HepG2 (cell line): ENCODE results near the gene BCL2L11. TPM values are rescaled to one million over a fixed set of nuclear protein-coding genes. Genes with fewer than 3 reads are reported as not detected.

Source experiments
- ATAC-seq: fragments of 200-7000 bp; cut with Tn5 transposase; 3 replicates; pipeline ENCODE4 v1.9.1; 2020; ENCODE audit warnings: mild to moderate bottlenecking, moderate library complexity
- Bru-seq: library from RNA; stranded (reverse); fragments of 400-500 nt; gene quantifications from one replicate; lab custom pipeline; 2021; lab: Mats Ljungman, UMichigan
- BruChase-seq, 2 experiments: library from RNA; stranded (reverse); fragments of 400-500 nt; gene quantifications; one replicate each; lab custom pipeline; 2021; lab: Mats Ljungman, UMichigan
- BruUV-seq: library from RNA; stranded (reverse); fragments of 400-500 nt; replicated peaks from 2 replicates; lab custom pipeline; 2021; lab: Mats Ljungman, UMichigan
- CTCF ChIA-PET: fragments of 300-600 bp; formaldehyde crosslinking; extraction: SDS; loops from one replicate; lab custom pipeline; 2021; ENCODE audit warnings: low total read pairs, inconsistent platforms, low intra/inter-chr PET ratio; lab: Yijun Ruan, JAX
- POLR2A ChIA-PET: fragments of 350-600 bp; sonication (Branson Sonifier 250); formaldehyde crosslinking; loops from one replicate; lab custom pipeline; 2020; ENCODE audit warnings: antibody characterized with exemption, inconsistent platforms; lab: Yijun Ruan, JAX
- DNase-seq: peaks from one replicate; pipeline ENCODE4 v3.0.0-alpha.2; 2015; ENCODE audit warnings: low spot score
- FAIRE-seq: peaks from 3 replicates; lab custom pipeline; 2011; peaks lifted over from hg19 to GRCh38; lab: Jason Lieb, UNC
- H2AFZ ChIP-seq: one replicate; pipeline ENCODE4 v1.6.1; 2011; ENCODE audit warnings: low read length, inconsistent platforms
- H3K27ac ChIP-seq: fragments of 300-600 bp; 3 replicates; pipeline ENCODE4 v1.8.0; 2011; ENCODE audit warnings: mixed run types, mild to moderate bottlenecking, mixed read lengths, low read length, inconsistent platforms; ENCODE audit not compliant: insufficient read depth; ENCODE audit errors: extremely low read length
- H3K27me3 ChIP-seq, 2 experiments: fragments of 200-600 bp in 1 of 2; 2 replicates in 1 of 2; 3 replicates in 1 of 2; pipeline versions ENCODE4 v1.6.0 to v1.8.0; 2011; ENCODE audit warnings: low read length in 2 of 2, mild to moderate bottlenecking in 2 of 2, moderate library complexity in 2 of 2, inconsistent platforms in 1 of 2; ENCODE audit not compliant: insufficient read depth in 2 of 2, control insufficient read depth in 1 of 2
- H3K36me3 ChIP-seq, 2 experiments: fragments of 200-600 bp in 1 of 2; replicated peaks in 1 of 2; 2 replicates in 1 of 2; 3 replicates in 1 of 2; pipeline versions ENCODE4 v1.5.1 to v1.8.0; 2011; ENCODE audit warnings: low read length in 2 of 2, inconsistent platforms in 1 of 2; ENCODE audit not compliant: insufficient read depth in 2 of 2, control insufficient read depth in 1 of 2
- H3K4me1 ChIP-seq: 2 replicates; pipeline ENCODE4 v1.5.1; 2012; ENCODE audit warnings: low read length, inconsistent platforms; ENCODE audit not compliant: insufficient read depth
- H3K4me2 ChIP-seq: 2 replicates; pipeline ENCODE4 v1.6.0; 2011; ENCODE audit warnings: low read depth, low read length, inconsistent platforms
- H3K4me3 ChIP-seq, 3 experiments: fragments of 200-600 bp in 1 of 3; sonication (generic), shearing (Covaris generic) in 1 of 3; replicated peaks in 1 of 3; 2 replicates each; pipeline ENCODE4 v1.5.1; 2011 to 2016; ENCODE audit warnings: low read length in 3 of 3, inconsistent platforms in 2 of 3, low read depth in 2 of 3, mild to moderate bottlenecking in 2 of 3, control low read depth in 1 of 3, mixed read lengths in 1 of 3; ENCODE audit not compliant: insufficient read depth in 1 of 3
- H3K79me2 ChIP-seq: one replicate; pipeline ENCODE4 v1.6.1; 2011; ENCODE audit warnings: low read length, inconsistent platforms; ENCODE audit not compliant: insufficient read depth
- H3K9ac ChIP-seq: 2 replicates; pipeline ENCODE4 v1.6.0; 2011; ENCODE audit warnings: mild to moderate bottlenecking, low read depth, low read length, inconsistent platforms; ENCODE audit not compliant: insufficient read depth
- H3K9me3 ChIP-seq: 2 replicates; pipeline ENCODE4 v1.5.1; 2012; ENCODE audit warnings: mild to moderate bottlenecking, low read length
- H4K20me1 ChIP-seq: 2 replicates; pipeline ENCODE4 v1.6.0; 2011; ENCODE audit warnings: inconsistent platforms, mild to moderate bottlenecking, low read length, moderate library complexity; ENCODE audit not compliant: insufficient read depth
- FOSL1 ChIP-seq: sonication (generic); formaldehyde crosslinking; IDR thresholded peaks from 2 replicates; pipeline ENCODE4 v1.9.0; 2021; ENCODE audit warnings: missing genetic modification reagents, borderline replicate concordance
- MED1 ChIP-seq: sonication (generic); formaldehyde crosslinking; IDR thresholded peaks from 2 replicates; pipeline ENCODE4 v1.4.0; 2020; ENCODE audit warnings: missing genetic modification reagents
- NFKB2 ChIP-seq: sonication (generic); formaldehyde crosslinking; IDR thresholded peaks from 2 replicates; pipeline ENCODE4 v1.4.0; 2020; ENCODE audit warnings: missing genetic modification reagents, borderline replicate concordance
- RAD21 ChIP-seq: fragments of 450-650 bp; formaldehyde crosslinking; IDR thresholded peaks from 2 replicates; pipeline ENCODE4 v1.5.0; 2020; ENCODE audit warnings: mild to moderate bottlenecking
- SMARCE1 ChIP-seq: fragments of 450-650 bp; IDR thresholded peaks from 2 replicates; pipeline ENCODE4 v1.6.1; 2017; ENCODE audit warnings: borderline replicate concordance
- ZBTB3 ChIP-seq: sonication (generic); formaldehyde crosslinking; IDR thresholded peaks from 2 replicates; pipeline ENCODE4 v1.4.0; 2020; ENCODE audit warnings: low read depth, mild to moderate bottlenecking, moderate library complexity, missing genetic modification reagents, borderline replicate concordance
- ZFP1 ChIP-seq: IDR thresholded peaks from 2 replicates; pipeline ENCODE4 v1.6.1; 2016
- ZNF562 ChIP-seq: sonication (generic); formaldehyde crosslinking; IDR thresholded peaks from 2 replicates; pipeline ENCODE4 v1.8.0; 2022; ENCODE audit warnings: missing genetic modification reagents, borderline replicate concordance
- ZNF619 ChIP-seq: sonication (generic); formaldehyde crosslinking; IDR thresholded peaks from 2 replicates; pipeline ENCODE4 v1.4.0; 2020; ENCODE audit warnings: mild to moderate bottlenecking, missing genetic modification reagents
- ZNF703 ChIP-seq: sonication (generic); formaldehyde crosslinking; IDR thresholded peaks from 2 replicates; pipeline ENCODE4 v1.5.1; 2020; ENCODE audit warnings: missing genetic modification reagents, mild to moderate bottlenecking, moderate library complexity, borderline replicate concordance
- ZSCAN20 ChIP-seq: sonication (generic); formaldehyde crosslinking; IDR thresholded peaks from 2 replicates; pipeline ENCODE4 v1.4.0; 2020; ENCODE audit warnings: missing genetic modification reagents, mild to moderate bottlenecking, borderline replicate concordance
- WGBS: methylation state at CpG from one replicate; pipeline ENCODE4 v1.1.6; 2017; ENCODE audit warnings: low lambda C conversion rate; 5-methylcytosine and 5-hydroxymethylcytosine counted together
- in situ Hi-C: cut with HindIII; loops from 2 replicates; pipeline ENCODE4 v1.10.0; 2017; ENCODE audit warnings: low pct_unique_long_range_greater_than_20kb; ENCODE audit not compliant: extremely low pct_ligation_motif_present
- intact Hi-C: fragments of 100-400 bp; cut with micrococcal nuclease; formaldehyde crosslinking; loops from one replicate; pipeline ENCODE4 v1.10.0; 2022; ENCODE audit not compliant: unreplicated experiment
- long read RNA-seq, 2 experiments: library from RNA in 1 of 2; library from polyadenylated mRNA in 1 of 2; stranded (forward) in 1 of 2; unstranded in 1 of 2; transcript quantifications; one replicate each; pipeline ENCODE4 v2.0.0, GENCODE V29; 2019 to 2022
- polyA minus RNA-seq, 3 experiments: library from RNA; depleted of rRNA, polyadenylated mRNA; stranded (reverse); fragments of >200 nt; gene quantifications; 2 replicates each; pipeline ENCODE4 v1.2.3, GENCODE V29; 2011; ENCODE audit warnings: low replicate concordance in 1 of 3
- polyA plus RNA-seq, 8 experiments: library from polyadenylated mRNA; depleted of rRNA in 3 of 8; stranded (reverse) in 7 of 8; unstranded in 1 of 8; fragments of >200 nt; fragmentation: Illumina TruSeq in 4 of 8; extraction: Trizol in 4 of 8; gene quantifications; 2 replicates each; pipeline versions ENCODE4 v1.2.1 to v1.2.3, GENCODE V29; 2011 to 2016; ENCODE audit warnings: low read depth in 4 of 8, missing spikeins in 1 of 8, mixed read lengths in 1 of 8; ENCODE audit not compliant: insufficient read depth in 1 of 8
- total RNA-seq, 5 experiments: library from RNA; depleted of rRNA; stranded (reverse); fragments of >200 nt; fragmentation: Illumina TruSeq; extraction: Trizol; gene quantifications; 2 replicates each; pipeline ENCODE4 v1.2.3, GENCODE V29; 2016; ENCODE audit warnings: low read depth in 1 of 5
- TF ChIP-seq, protein P1 (sequence below): sonication (generic); formaldehyde crosslinking; IDR thresholded peaks from 2 replicates; pipeline ENCODE4 v1.8.1; 2023; ENCODE audit warnings: mild to moderate bottlenecking, missing genetic modification reagents
- TF ChIP-seq, protein P2 (sequence below): IDR thresholded peaks from 2 replicates; pipeline ENCODE4 v1.6.1; 2016; ENCODE audit warnings: low read depth, control low read depth

The BCL2L11 gene, protein sequence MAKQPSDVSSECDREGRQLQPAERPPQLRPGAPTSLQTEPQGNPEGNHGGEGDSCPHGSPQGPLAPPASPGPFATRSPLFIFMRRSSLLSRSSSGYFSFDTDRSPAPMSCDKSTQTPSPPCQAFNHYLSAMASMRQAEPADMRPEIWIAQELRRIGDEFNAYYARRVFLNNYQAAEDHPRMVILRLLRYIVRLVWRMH
- total RNA-seq (2016; rRNA removed; fragmentation: Illumina TruSeq; extraction: Trizol): 9.7 and 9.9 TPM in 2 replicates
- total RNA-seq (2016; cell fraction: cytosol; rRNA removed; fragmentation: Illumina TruSeq; extraction: Trizol; ENCODE audit: low read depth): 1.5 and 4.5 TPM in 2 replicates
- total RNA-seq (2016; cell fraction: insoluble cytoplasmic fraction; rRNA removed; fragmentation: Illumina TruSeq; extraction: Trizol): 6.4 and 9.7 TPM in 2 replicates
- 6.9 and 7.6 TPM in 2 replicates for total RNA-seq (2016; cell fraction: membrane; rRNA removed; fragmentation: Illumina TruSeq; extraction: Trizol)
- 22.7 and 24.2 TPM in 2 replicates for total RNA-seq (2016; cell fraction: nucleus; rRNA removed; fragmentation: Illumina TruSeq; extraction: Trizol)
- 6.1 and 6.4 TPM in 2 replicates for polyA plus RNA-seq (2011; rRNA removed)
- 3.7 and 5.7 TPM in 2 replicates for polyA plus RNA-seq (2011; cell fraction: cytosol; rRNA removed)
- 9.5 and 16.1 TPM in 2 replicates for polyA plus RNA-seq (2011; cell fraction: nucleus; rRNA removed)
- 11.6 and 12.0 TPM in 2 replicates for polyA plus RNA-seq (2012)
- polyA plus RNA-seq (2016; cell fraction: cytosol; fragmentation: Illumina TruSeq; extraction: Trizol; ENCODE audit: low read depth): 1.6 and 2.1 TPM in 2 replicates
- polyA plus RNA-seq (2016; cell fraction: insoluble cytoplasmic fraction; fragmentation: Illumina TruSeq; extraction: Trizol; ENCODE audit: low read depth): 9.9 and 10.8 TPM in 2 replicates
- 3.1 and 3.8 TPM in 2 replicates for polyA plus RNA-seq (2016; cell fraction: membrane; fragmentation: Illumina TruSeq; extraction: Trizol; ENCODE audit: low read depth)
- 22.4 and 23.3 TPM in 2 replicates for polyA plus RNA-seq (2016; cell fraction: nucleus; fragmentation: Illumina TruSeq; extraction: Trizol; ENCODE audit: insufficient read depth, low read depth)
- polyA minus RNA-seq (2011; rRNA and poly(A)+ RNA removed; ENCODE audit: low replicate concordance): 7.4 and 11.0 TPM in 2 replicates
- polyA minus RNA-seq (2011; cell fraction: cytosol; rRNA and poly(A)+ RNA removed): 6.5 and 6.6 TPM in 2 replicates
- 24.2 and 24.5 TPM in 2 replicates for polyA minus RNA-seq (2011; cell fraction: nucleus; rRNA and poly(A)+ RNA removed)
- Bru-seq, nascent RNA: percentile 94 among the genes with signal in this experiment
- percentile 81 among the genes with signal in this experiment for BruChase-seq, experiment 1, labeled RNA remaining after a 6-hour chase
- BruChase-seq, experiment 2, labeled RNA remaining after a 2-hour chase: percentile 85 among the genes with signal in this experiment
- long read RNA-seq, experiment 1, partial matches to known transcripts: 0 of 4 reads
- long read RNA-seq, experiment 1, other reads (novel, unspliced or antisense): 4 of 4 reads
- long read RNA-seq, experiment 2, full-length matches to known transcripts: 2 of 22 reads
- long read RNA-seq, experiment 2, partial matches to known transcripts: 0 of 22 reads
- long read RNA-seq, experiment 2, other reads (novel, unspliced or antisense): 20 of 22 reads

DNA sequence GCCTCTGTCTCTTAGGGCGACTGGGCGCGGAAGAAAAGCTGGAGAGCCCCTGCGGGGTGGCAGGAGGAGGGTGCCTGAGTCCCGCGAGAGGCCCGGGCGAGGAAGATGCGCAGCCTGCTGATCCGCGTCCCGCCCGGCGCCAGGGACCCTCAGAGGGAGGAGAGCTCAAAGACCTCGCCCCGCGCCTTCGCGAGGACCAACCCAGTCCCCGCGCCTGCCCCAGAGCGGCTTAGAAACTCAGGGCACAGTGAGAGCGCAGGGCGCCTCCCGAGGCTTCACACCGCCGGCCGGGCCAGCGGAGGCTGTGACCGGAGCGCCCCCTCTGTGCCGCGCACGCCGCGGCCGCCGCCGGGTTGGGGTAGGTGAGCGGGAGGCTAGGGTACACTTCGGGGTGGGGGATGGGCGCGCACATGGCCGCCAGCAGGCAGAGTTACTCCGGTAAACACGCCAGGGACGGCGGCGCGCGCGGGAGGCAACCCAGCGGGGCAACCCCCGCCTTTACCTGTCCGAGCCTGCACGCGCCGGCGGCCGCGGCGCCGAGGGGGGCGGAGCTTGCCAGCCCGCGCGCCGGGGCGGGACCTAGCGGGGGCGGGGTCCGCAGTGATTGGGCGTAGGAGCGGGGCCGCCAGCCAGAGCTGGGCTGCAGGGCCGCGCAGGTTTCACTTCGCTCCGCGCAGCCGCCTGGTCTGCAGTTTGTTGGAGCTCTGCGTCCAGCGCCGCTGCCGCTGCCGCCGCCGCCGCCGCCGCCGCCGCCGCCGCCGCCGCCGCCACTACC, at the start of gene BCL2L11:
TSS of gene BCL2L11 (plus strand) at position 662 of the 775 bp plus-strand sequence. CDS start 2,832 bp downstream, outside the sequence.
- Histone ChIP-seq H3K9ac (peak within 1 kb of the TSS; percentile 80), H3K27me3 (peaks cover 0 to 3% of the 10 kb centered on the region in 2 experiments; a peak in 1 of 5 replicates), H2AFZ (no peak within 1 kb of the TSS), H3K4me1 (peaks cover 43% of the 10 kb centered on the region), H3K4me2 (peak within 1 kb of the TSS; percentile 85), H3K36me3 (peaks cover 7 to 17% of the 10 kb centered on the region in 2 experiments; a peak in 3 of 5 replicates), H4K20me1 (0 out of 2 replicates have a peak, but pooled peaks cover 4% of the 10 kb centered on the region), H3K27ac (peak within 1 kb of the TSS; percentile 82), H3K9me3 (no peaks in the 10 kb centered on the region), H3K79me2 (peaks cover 40% of the 10 kb centered on the region), H3K4me3 (peak within 1 kb of the TSS; percentile 76 to 93 (median 86))
- DNase-seq: peak; percentile 89
- TSS peak; percentile 50 for BruUV-seq
- in situ Hi-C loops: no loop called here
- intact Hi-C loops: loop anchor here (2.0 to 10.0 kb wide), 2 partner anchors 34 to 454 kb away; no protein-coding TSS in a partner anchor
- ATAC-seq: peak; percentile 67
- peak; percentile 53 for FAIRE-seq
- 6% methylated on average over 42 of the region's 98 CpGs for WGBS
- POLR2A ChIA-PET: interaction anchor here (0.6 to 2.2 kb wide), 28 partner anchors 9 to 934 kb away, joined by 3 to 17 read pairs (median 4); partner anchors contain the start of gene TMEM87B
- CTCF ChIA-PET: no interaction called here
- TF ChIP-seq ZNF703 (CRISPR knock-in tag): peak; percentile 97
- peak; percentile 82 for TF ChIP-seq NFKB2 (CRISPR knock-in tag)
- no peak for TF ChIP-seq SMARCE1
- peak; percentile 92 for TF ChIP-seq MED1 (CRISPR knock-in tag)
- TF ChIP-seq RAD21 (CRISPR knock-in tag): peak; percentile 74
- peak; percentile 87 for TF ChIP-seq ZSCAN20 (CRISPR knock-in tag)
- TF ChIP-seq ZNF619 (CRISPR knock-in tag): peak; percentile 77; the same call in 1 of the 2 replicates
- peak; percentile 23; the same call in 1 of the 2 replicates for TF ChIP-seq FOSL1 (CRISPR knock-in tag)
- no peak for TF ChIP-seq ZNF562 (CRISPR knock-in tag)
- TF ChIP-seq, protein P1, sequence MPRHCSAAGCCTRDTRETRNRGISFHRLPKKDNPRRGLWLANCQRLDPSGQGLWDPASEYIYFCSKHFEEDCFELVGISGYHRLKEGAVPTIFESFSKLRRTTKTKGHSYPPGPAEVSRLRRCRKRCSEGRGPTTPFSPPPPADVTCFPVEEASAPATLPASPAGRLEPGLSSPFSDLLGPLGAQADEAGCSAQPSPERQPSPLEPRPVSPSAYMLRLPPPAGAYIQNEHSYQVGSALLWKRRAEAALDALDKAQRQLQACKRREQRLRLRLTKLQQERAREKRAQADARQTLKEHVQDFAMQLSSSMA (CRISPR knock-in tag): peak; percentile 61; the same call in 1 of the 2 replicates
- TF ChIP-seq ZBTB3 (CRISPR knock-in tag): no peak
- TF ChIP-seq, protein P2, sequence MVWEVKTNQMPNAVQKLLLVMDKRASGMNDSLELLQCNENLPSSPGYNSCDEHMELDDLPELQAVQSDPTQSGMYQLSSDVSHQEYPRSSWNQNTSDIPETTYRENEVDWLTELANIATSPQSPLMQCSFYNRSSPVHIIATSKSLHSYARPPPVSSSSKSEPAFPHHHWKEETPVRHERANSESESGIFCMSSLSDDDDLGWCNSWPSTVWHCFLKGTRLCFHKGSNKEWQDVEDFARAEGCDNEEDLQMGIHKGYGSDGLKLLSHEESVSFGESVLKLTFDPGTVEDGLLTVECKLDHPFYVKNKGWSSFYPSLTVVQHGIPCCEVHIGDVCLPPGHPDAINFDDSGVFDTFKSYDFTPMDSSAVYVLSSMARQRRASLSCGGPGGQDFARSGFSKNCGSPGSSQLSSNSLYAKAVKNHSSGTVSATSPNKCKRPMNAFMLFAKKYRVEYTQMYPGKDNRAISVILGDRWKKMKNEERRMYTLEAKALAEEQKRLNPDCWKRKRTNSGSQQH: peak; percentile 87
- TF ChIP-seq ZFP1 (CRISPR knock-in tag): peak; percentile 66; the same call in 1 of the 2 replicates
